Vagina (tissue), 2 donors: ENCODE data around the gene WDR74. TPM values are rescaled to one million over a fixed set of nuclear protein-coding genes. Genes with fewer than 3 reads are reported as not detected.
A peak's percentile ranks its signal among the peaks of the same experiment; 100 is the strongest.

Experiments
- DNase-seq, 2 donors: peaks; one replicate each; pipeline ENCODE4 v3.0.0-alpha.2; 2017; ENCODE audit errors: extremely low spot score in 2 of 2
- H3K27ac ChIP-seq: fragments of 200-600 bp; sonication (generic); one replicate; pipeline ENCODE4 v1.5.1; 2019
- H3K27me3 ChIP-seq: fragments of 200-600 bp; sonication (generic); one replicate; pipeline ENCODE4 v1.5.1; 2019
- H3K36me3 ChIP-seq, 2 donors: fragments of 200-600 bp; sonication (generic); one replicate each; pipeline ENCODE4 v1.5.1; 2017 to 2019
- H3K4me1 ChIP-seq: fragments of 200-600 bp; sonication (generic); one replicate; pipeline ENCODE4 v1.5.1; 2019
- H3K4me3 ChIP-seq, 2 donors: fragments of 200-600 bp; sonication (generic); 1 replicate in 1 of 2; 2 replicates in 1 of 2; pipeline ENCODE4 v1.5.1; 2016 to 2019
- H3K9me3 ChIP-seq: fragments of 200-600 bp; sonication (generic); one replicate; pipeline ENCODE4 v1.5.1; 2019
- CTCF ChIP-seq, 3 experiments: fragments of 450-650 bp in 2 of 3; fragments of 200-600 bp in 1 of 3; sonication (generic) in 1 of 3; IDR thresholded peaks; one replicate each; pipeline ENCODE4 v1.5.1; 2017 to 2019; ENCODE audit warnings: antibody characterized with exemption in 3 of 3, mild to moderate bottlenecking in 2 of 3, moderate library complexity in 2 of 3
- POLR2A ChIP-seq, 2 donors: fragments of 450-650 bp; IDR thresholded peaks; one replicate each; pipeline ENCODE4 v1.6.1; 2017; ENCODE audit warnings: antibody characterized with exemption in 2 of 2, mild to moderate bottlenecking in 2 of 2, moderate library complexity in 2 of 2
- POLR2AphosphoS5 ChIP-seq, 2 donors: sonication (generic); formaldehyde crosslinking; IDR thresholded peaks; one replicate each; pipeline ENCODE4 v1.9.0; 2017; ENCODE audit warnings: antibody characterized with exemption in 2 of 2, mild to moderate bottlenecking in 2 of 2, low read depth in 1 of 2; ENCODE audit not compliant: insufficient read depth in 1 of 2
- intact Hi-C: fragments of 100-400 bp; cut with DNase I; formaldehyde crosslinking; loops from one replicate; pipeline ENCODE4 v1.15.1; 2023
- total RNA-seq: library from RNA; depleted of rRNA; stranded (reverse); fragments of >200 nt; gene quantifications from one replicate; pipeline ENCODE4 v1.2.3, GENCODE V29; 2016

WDR74 gene
- total RNA-seq, 1 donor from 2014 or later = 51.8 TPM

GRCh38 chr11:62858201-62858600, 18.8 kb upstream of the WDR74 start:
- H3K27me3 ChIP-seq = no peaks in the 10 kb centered on the region
- H3K36me3 ChIP-seq = peaks cover 0 to 7% of the 10 kb centered on the region in 2 donors
- no peak for DNase-seq
- no peak overlapping the region for H3K27ac ChIP-seq
- H3K4me3 ChIP-seq = no peak overlapping the region
- no peaks in the 10 kb centered on the region for H3K9me3 ChIP-seq
- no peak for TF ChIP-seq CTCF (IDR thresholded peaks at IDR 0.05)
- no peak for TF ChIP-seq POLR2A (IDR thresholded peaks at IDR 0.05)
- no peak for TF ChIP-seq POLR2AphosphoS5 (IDR thresholded peaks at IDR 0.05; ENCODE audit: insufficient read depth in 1 of 2, low read depth in 1 of 2)
- H3K4me1 ChIP-seq = peaks cover 37% of the 10 kb centered on the region
- intact Hi-C loops = no loop called here

- Histone ChIP-seq H3K27ac (no peak overlapping the region), H3K4me1 (peaks cover 39% of the 10 kb centered on the region), H3K9me3 (no peaks in the 10 kb centered on the region), H3K4me3 (no peak overlapping the region), H3K27me3 (no peaks in the 10 kb centered on the region), H3K36me3 (peaks cover 0 to 13% of the 10 kb centered on the region in 2 donors)
- no peak for DNase-seq
- intact Hi-C loops = no loop called here
- TF ChIP-seq CTCF (IDR thresholded peaks at IDR 0.05) = no peak
- TF ChIP-seq POLR2AphosphoS5 (IDR thresholded peaks at IDR 0.05; ENCODE audit: insufficient read depth in 1 of 2, low read depth in 1 of 2) = peak in 1 of 2 donors; percentile 34
Observed at GRCh38 chr11:62857541-62857982, 18.2 kb upstream of the WDR74 start.

- TF ChIP-seq CTCF (IDR thresholded peaks at IDR 0.05) (no peak), POLR2AphosphoS5 (IDR thresholded peaks at IDR 0.05; ENCODE audit: insufficient read depth in 1 of 2, low read depth in 1 of 2) (no peak), POLR2A (IDR thresholded peaks at IDR 0.05) (no peak)
- intact Hi-C loops = no loop called here
- DNase-seq = no peak
- Histone ChIP-seq H3K36me3 (peaks cover 0 to 21% of the 10 kb centered on the region in 2 donors), H3K27ac (peak overlapping the region; percentile 65), H3K9me3 (no peaks in the 10 kb centered on the region), H3K27me3 (no peaks in the 10 kb centered on the region), H3K4me1 (peaks cover 39% of the 10 kb centered on the region), H3K4me3 (peak overlapping the region; percentile 48 to 79)
Observed at GRCh38 chr11:62856333-62856895, 17.0 kb upstream of the WDR74 start.

GRCh38 chr11:62855571-62856332, 16.4 kb upstream of the WDR74 start:
- peak; percentile 98 to 99 for DNase-seq
- no peaks in the 10 kb centered on the region for H3K9me3 ChIP-seq
- peak overlapping the region; percentile 48 to 79 for H3K4me3 ChIP-seq
- peak overlapping the region; percentile 74 for H3K27ac ChIP-seq
- TF ChIP-seq POLR2AphosphoS5 (IDR thresholded peaks at IDR 0.05; ENCODE audit: insufficient read depth in 1 of 2, low read depth in 1 of 2) (peak; percentile 98 to 100), POLR2A (IDR thresholded peaks at IDR 0.05) (peak in 1 of 2 donors; percentile 92), CTCF (IDR thresholded peaks at IDR 0.05) (no peak)
- H3K27me3 ChIP-seq = no peaks in the 10 kb centered on the region
- intact Hi-C loops = no loop called here
- peaks cover 0 to 21% of the 10 kb centered on the region in 2 donors for H3K36me3 ChIP-seq
- H3K4me1 ChIP-seq = peaks cover 39% of the 10 kb centered on the region
